IPS DF 4.7 (cell line): Measurements from ENCODE around the gene TJP1.
"Not testable (repeated sequence)": the region's sequence is repeated elsewhere in the genome, so short reads cannot be mapped to it uniquely, and the experiment has no call there.

ENCODE experiments used
- DNase-seq: peaks from one replicate; pipeline ENCODE4 v3.0.0-alpha.2; 2013; ENCODE audit warnings: low spot score; ENCODE audit errors: extremely low read depth

Gene TJP1

GRCh38 chr15:29708519-29708918, 113.7 kb downstream of the TJP1 start:
- no peak for DNase-seq

- DNase-seq: no peak
Measured at GRCh38 chr15:29704950-29705597, 117.2 kb downstream of the TJP1 start.

GRCh38 chr15:29701151-29701550, 121.1 kb downstream of the TJP1 start:
- no peak for DNase-seq

GRCh38 chr15:29700296-29700695, 122.0 kb downstream of the TJP1 start:
- no peak for DNase-seq

GRCh38 chr15:29699791-29700190, 122.5 kb downstream of the TJP1 start:
- DNase-seq: no peak

- DNase-seq: no peak
Measured at GRCh38 chr15:29698030-29698701, 124.1 kb downstream of the TJP1 start.

- DNase-seq: no peak
Measured at GRCh38 chr15:29696950-29697738, 125.1 kb downstream of the TJP1 start.

GRCh38 chr15:29696506-29696905, 125.8 kb downstream of the TJP1 start:
- DNase-seq: not testable (repeated sequence)

GRCh38 chr15:29695489-29696167, 126.6 kb downstream of the TJP1 start:
- DNase-seq: no peak

- DNase-seq: no peak
Measured at GRCh38 chr15:29693225-29693624, 129.0 kb downstream of the TJP1 start.

GRCh38 chr15:29692527-29692926, 129.7 kb downstream of the TJP1 start:
- DNase-seq: no peak

- DNase-seq: no peak
Measured at GRCh38 chr15:29690765-29691475, 131.3 kb downstream of the TJP1 start.

- no peak for DNase-seq
Measured at GRCh38 chr15:29689287-29689986, 132.8 kb downstream of the TJP1 start.

- no peak for DNase-seq
Measured at GRCh38 chr15:29688506-29689286, 133.6 kb downstream of the TJP1 start.

GRCh38 chr15:29687939-29688505, 134.2 kb downstream of the TJP1 start:
- DNase-seq: no peak

- DNase-seq: no peak
Measured at GRCh38 chr15:29687204-29687815, 135.0 kb downstream of the TJP1 start.

GRCh38 chr15:29686445-29687203, 135.6 kb downstream of the TJP1 start:
- DNase-seq: no peak

- no peak for DNase-seq
Measured at GRCh38 chr15:29686079-29686425, 136.2 kb downstream of the TJP1 start.
